Epithelial cell of proximal tubule (primary cell): ENCODE measurements around the gene PRR15L. TPM values are rescaled to one million over a fixed set of nuclear protein-coding genes. Genes with fewer than 3 reads are reported as not detected.
"Not testable (repeated sequence)": the region's sequence is repeated elsewhere in the genome, so short reads cannot be mapped to it uniquely, and the experiment has no call there.

Experiments
- DNase-seq: peaks from one replicate; pipeline ENCODE4 v3.0.0-alpha.2; 2011; ENCODE audit warnings: low read depth
- H3K4me3 ChIP-seq: 2 replicates; pipeline ENCODE4 v1.5.1; 2011; ENCODE audit warnings: low read depth, mild to moderate bottlenecking, low read length
- CTCF ChIP-seq: conservative IDR thresholded peaks from 2 replicates; pipeline ENCODE4 v1.5.1; 2012; ENCODE audit warnings: low read depth, mild to moderate bottlenecking, low read length
- total RNA-seq: library from RNA; depleted of rRNA; stranded (reverse); fragments of >200 nt; gene quantifications from 2 replicates; pipeline ENCODE4 v1.2.3, GENCODE V29; 2015

PRR15L gene
- total RNA-seq, 1 donor from 2014 or later: 3.5 TPM

- no peak overlapping the region for H3K4me3 ChIP-seq
- TF ChIP-seq CTCF: no peak
- DNase-seq: no peak
These were observed 32.7 kb downstream of the PRR15L start for GRCh38 chr17:47924785-47925677.

GRCh38 chr17:47919889-47920288, 37.8 kb downstream of the PRR15L start:
- DNase-seq, H3K4me3 ChIP-seq: not testable (repeated sequence)

- TF ChIP-seq CTCF: no peak
- no peak overlapping the region for H3K4me3 ChIP-seq
- no peak for DNase-seq
These were observed 38.7 kb downstream of the PRR15L start for GRCh38 chr17:47918991-47919390.

GRCh38 chr17:47918006-47918405, 39.7 kb downstream of the PRR15L start:
- no peak overlapping the region for H3K4me3 ChIP-seq
- no peak for TF ChIP-seq CTCF
- no peak for DNase-seq

- no peak overlapping the region for H3K4me3 ChIP-seq
- TF ChIP-seq CTCF: no peak
These were observed 40.1 kb downstream of the PRR15L start for GRCh38 chr17:47917581-47917980.

GRCh38 chr17:47916489-47917208, 41.0 kb downstream of the PRR15L start:
- no peak for DNase-seq
- no peak for TF ChIP-seq CTCF
- no peak overlapping the region for H3K4me3 ChIP-seq

More at GRCh38 chr17:47917581-47917980, 40.1 kb downstream of the PRR15L start:
- no peak for DNase-seq

- no peak for DNase-seq
- no peak overlapping the region for H3K4me3 ChIP-seq
- TF ChIP-seq CTCF: no peak
These were observed 41.8 kb downstream of the PRR15L start for GRCh38 chr17:47915776-47916398.
